ENCODE results near the gene PARK7.

Gene PARK7

GRCh38 chr1:8010080-8010664, 48.7 kb downstream of the PARK7 start:
- DNase-seq (ENCODE audit: low read depth) = no peak

- DNase-seq (ENCODE audit: low read depth) = no peak
These were observed 49.5 kb downstream of the PARK7 start for GRCh38 chr1:8011016-8011415.

GRCh38 chr1:8011923-8012858, 50.7 kb downstream of the PARK7 start:
- no peak for DNase-seq (ENCODE audit: low read depth)

- DNase-seq (ENCODE audit: low read depth) = no peak
These were observed 51.4 kb downstream of the PARK7 start for GRCh38 chr1:8012955-8013354.

GRCh38 chr1:8013399-8013798, 51.9 kb downstream of the PARK7 start:
- DNase-seq (ENCODE audit: low read depth) = no peak

- no peak for DNase-seq (ENCODE audit: low read depth)
These were observed 52.3 kb downstream of the PARK7 start for GRCh38 chr1:8013800-8014199.

GRCh38 chr1:8014381-8014988, 53.0 kb downstream of the PARK7 start:
- no peak for DNase-seq (ENCODE audit: low read depth)

- DNase-seq (ENCODE audit: low read depth) = peak; percentile 85
These were observed 53.7 kb downstream of the PARK7 start for GRCh38 chr1:8015036-8015808.

GRCh38 chr1:8015809-8016165, 54.3 kb downstream of the PARK7 start:
- DNase-seq (ENCODE audit: low read depth) = no peak

GRCh38 chr1:8016210-8016894, 54.8 kb downstream of the PARK7 start:
- no peak for DNase-seq (ENCODE audit: low read depth)

GRCh38 chr1:8016895-8017241, 55.4 kb downstream of the PARK7 start:
- DNase-seq (ENCODE audit: low read depth) = no peak

- no peak for DNase-seq (ENCODE audit: low read depth)
These were observed 56.1 kb downstream of the PARK7 start for GRCh38 chr1:8017495-8018197.

- DNase-seq (ENCODE audit: low read depth) = no peak
These were observed 57.1 kb downstream of the PARK7 start for GRCh38 chr1:8018492-8019228.

- no peak for DNase-seq (ENCODE audit: low read depth)
These were observed 57.7 kb downstream of the PARK7 start for GRCh38 chr1:8019229-8019620.

- no peak for DNase-seq (ENCODE audit: low read depth)
These were observed 58.5 kb downstream of the PARK7 start for GRCh38 chr1:8020032-8020431.

GRCh38 chr1:8021676-8022266, 60.3 kb downstream of the PARK7 start:
- DNase-seq (ENCODE audit: low read depth) = no peak

GRCh38 chr1:8022395-8023286, 61.1 kb downstream of the PARK7 start:
- DNase-seq (ENCODE audit: low read depth) = no peak

GRCh38 chr1:8023287-8023994, 61.9 kb downstream of the PARK7 start:
- no peak for DNase-seq (ENCODE audit: low read depth)

GRCh38 chr1:8023995-8024313, 62.4 kb downstream of the PARK7 start:
- DNase-seq (ENCODE audit: low read depth) = no peak

Measured in HS-5 (cell line).